NCI-H187 (cell line): ENCODE results near the gene CHL1.

Experiments used
- DNase-seq, 2 experiments: peaks; one replicate each; lab custom pipeline; 2025; lab: John Stamatoyannopoulos, UW

CHL1 gene, protein sequence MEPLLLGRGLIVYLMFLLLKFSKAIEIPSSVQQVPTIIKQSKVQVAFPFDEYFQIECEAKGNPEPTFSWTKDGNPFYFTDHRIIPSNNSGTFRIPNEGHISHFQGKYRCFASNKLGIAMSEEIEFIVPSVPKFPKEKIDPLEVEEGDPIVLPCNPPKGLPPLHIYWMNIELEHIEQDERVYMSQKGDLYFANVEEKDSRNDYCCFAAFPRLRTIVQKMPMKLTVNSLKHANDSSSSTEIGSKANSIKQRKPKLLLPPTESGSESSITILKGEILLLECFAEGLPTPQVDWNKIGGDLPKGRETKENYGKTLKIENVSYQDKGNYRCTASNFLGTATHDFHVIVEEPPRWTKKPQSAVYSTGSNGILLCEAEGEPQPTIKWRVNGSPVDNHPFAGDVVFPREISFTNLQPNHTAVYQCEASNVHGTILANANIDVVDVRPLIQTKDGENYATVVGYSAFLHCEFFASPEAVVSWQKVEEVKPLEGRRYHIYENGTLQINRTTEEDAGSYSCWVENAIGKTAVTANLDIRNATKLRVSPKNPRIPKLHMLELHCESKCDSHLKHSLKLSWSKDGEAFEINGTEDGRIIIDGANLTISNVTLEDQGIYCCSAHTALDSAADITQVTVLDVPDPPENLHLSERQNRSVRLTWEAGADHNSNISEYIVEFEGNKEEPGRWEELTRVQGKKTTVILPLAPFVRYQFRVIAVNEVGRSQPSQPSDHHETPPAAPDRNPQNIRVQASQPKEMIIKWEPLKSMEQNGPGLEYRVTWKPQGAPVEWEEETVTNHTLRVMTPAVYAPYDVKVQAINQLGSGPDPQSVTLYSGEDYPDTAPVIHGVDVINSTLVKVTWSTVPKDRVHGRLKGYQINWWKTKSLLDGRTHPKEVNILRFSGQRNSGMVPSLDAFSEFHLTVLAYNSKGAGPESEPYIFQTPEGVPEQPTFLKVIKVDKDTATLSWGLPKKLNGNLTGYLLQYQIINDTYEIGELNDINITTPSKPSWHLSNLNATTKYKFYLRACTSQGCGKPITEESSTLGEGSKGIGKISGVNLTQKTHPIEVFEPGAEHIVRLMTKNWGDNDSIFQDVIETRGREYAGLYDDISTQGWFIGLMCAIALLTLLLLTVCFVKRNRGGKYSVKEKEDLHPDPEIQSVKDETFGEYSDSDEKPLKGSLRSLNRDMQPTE (N-terminal part only)

DNA sequence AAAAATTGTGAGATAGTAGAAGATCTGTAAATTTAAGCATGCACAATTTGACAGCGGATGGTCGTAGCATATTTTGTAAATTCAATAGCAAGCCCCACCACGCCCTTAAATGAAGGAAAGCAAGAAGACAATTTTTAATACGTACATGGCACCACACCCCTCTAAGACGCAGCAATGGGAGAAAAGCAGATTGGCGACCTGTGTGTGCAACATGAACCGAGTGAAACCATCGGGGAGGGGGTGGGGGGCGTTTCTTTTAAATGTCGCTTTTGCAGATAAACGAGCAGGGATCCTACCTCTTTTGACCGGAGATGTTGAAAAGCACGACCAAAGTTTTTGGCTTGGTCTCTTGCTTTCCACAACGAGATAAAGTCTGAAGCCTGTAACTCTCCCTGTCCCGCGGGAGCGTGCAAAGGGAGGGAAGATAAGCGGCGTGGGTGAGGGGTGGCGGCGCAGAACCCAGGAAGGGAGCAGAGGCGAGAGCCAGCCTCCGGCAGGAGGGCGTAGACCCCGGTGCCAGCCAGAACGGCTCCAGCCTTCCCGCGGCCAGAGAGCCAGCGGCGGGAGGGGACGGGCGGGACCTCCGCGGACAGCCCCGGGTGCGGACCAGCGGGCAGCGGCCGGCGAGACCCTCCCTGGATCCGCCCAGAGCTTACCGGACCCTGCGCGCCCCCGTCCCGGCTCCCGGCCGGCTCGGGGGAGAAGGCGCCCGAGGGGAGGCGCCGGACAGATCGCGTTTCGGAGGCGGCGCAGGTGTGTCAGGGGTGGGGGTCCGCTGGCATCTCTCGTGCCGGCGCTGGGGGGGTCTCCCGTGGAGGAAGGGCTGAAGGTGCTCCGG, at the start of gene CHL1:
CHL1 (plus strand) TSS at position 453 of the 838 bp plus-strand sequence. CDS start 123,014 bp downstream, outside the sequence.
- peak; percentile 12 to 20 for DNase-seq

DNA sequence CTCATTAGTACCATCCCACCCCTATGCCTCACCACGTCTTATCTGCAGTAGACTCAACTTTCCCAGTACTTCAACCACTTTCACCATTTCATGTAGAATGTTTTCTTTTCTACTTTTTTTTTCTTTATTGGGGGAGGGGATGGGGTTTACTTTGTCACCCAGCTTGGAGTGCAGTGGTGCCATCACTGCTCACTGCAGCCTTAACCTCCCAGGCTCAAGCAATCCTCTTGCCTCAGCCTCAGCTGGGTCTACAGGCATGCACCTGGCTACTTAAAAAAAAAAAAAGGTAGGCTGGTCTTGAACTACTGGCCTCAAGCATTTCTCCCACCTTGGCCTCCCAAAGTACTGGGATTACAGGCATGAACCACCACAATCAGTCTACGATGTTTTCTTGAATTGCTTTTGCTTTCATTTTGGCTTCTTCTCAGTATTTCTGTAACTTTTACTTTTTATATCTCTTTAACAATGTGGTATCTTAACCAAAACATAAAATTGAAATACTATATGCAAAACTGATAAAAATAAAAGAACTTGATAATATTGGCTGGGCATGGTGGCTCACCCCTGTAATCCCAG, 44.9 kb upstream of the CHL1 start:
- DNase-seq, result no peak

DNA sequence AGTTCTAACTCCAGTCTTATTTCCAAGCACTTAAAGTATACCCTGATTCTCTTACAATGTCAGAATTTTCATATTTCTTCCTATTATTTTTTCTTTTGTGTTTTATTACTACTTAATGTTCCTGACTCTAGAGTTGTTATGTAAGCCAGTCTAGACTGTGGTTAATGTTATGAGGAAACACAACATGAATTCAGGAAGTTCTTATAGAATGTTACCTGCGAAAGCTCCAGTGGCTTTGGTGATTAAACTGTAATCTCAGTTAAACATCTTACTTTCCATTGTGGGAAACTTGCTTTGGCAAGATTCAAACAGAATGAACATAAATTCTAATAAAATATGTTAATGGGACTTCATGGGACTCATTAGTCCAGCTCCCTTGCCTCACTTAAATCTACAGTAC, 36.6 kb upstream of the CHL1 start:
- no peak for DNase-seq

DNA sequence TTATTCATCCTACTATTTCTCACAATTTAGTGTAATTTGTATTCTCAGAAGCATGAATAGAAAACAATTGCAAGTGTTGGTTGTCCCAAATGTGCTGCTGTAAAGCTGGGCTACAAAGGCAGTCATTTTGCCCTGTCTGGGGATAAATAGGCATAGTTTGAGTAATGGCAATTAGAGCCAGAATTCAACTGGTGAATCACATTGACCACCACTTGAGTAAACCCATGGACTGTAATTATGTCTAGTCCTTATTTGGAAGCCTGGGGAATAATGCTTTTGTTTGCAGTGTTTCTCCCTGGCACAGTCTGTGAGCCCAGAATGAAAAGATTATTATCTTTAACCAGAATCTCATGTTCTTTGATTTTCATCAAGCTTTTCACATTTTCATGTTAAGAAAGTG, 30.5 kb upstream of the CHL1 start:
- no peak for DNase-seq

DNA sequence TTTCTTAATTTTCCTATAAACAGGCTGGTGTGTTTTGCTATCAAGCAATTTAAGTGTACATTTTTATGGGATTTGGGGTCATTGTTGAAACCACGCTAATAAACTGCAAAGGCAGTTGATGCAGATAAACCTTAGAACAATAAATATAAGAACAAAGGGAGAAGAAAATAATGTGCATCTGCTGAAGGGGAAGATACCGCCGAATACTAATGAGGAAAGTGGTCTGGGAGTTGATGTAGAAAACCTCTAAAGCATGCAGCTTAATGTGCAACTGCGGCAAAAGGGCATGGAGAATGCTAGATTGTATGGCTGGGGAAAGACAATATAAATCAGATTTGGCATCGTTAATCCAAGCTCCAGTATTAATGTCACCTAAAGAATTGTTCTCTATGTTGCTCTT, 29.8 kb upstream of the CHL1 start:
- DNase-seq, result no peak

DNA sequence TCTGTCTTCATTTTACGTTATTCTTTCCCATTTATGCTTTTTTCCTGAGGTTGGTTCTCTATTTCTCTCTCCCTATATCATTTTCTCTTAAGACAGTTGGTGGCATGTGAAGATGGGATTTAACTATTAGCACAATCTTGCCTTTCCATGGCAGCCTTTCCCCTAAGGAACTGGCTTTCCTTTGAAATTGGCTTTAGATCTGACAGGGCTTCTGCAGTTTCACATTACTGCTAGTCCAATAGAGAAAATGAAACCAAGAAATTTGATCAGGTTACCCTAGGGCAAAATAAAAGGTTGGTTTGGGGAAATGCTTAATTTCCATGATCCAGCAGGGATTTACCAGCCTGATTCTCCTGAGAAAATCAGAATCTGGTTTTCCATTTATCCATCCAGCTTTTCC, 22.7 kb upstream of the CHL1 start:
- no peak for DNase-seq

DNA sequence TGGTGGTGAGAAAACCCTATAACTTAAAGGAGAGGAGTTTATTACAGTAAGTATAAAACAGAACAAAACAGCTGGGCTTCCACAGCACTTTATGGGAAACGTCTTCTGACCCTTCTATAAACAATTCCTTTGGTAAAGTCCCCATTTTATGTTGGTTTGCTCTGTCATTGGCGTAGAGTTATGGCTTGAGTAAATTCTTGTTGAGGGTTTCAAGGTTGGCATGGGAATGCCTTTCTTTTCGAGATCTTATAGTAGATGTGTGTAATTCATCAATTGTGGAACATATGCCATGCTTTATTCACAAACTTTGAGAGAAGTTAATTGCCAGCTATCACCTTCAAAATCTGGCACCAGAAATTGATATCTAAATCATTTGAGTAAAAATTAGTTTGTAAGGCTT, 11.6 kb upstream of the CHL1 start:
- no peak for DNase-seq

DNA sequence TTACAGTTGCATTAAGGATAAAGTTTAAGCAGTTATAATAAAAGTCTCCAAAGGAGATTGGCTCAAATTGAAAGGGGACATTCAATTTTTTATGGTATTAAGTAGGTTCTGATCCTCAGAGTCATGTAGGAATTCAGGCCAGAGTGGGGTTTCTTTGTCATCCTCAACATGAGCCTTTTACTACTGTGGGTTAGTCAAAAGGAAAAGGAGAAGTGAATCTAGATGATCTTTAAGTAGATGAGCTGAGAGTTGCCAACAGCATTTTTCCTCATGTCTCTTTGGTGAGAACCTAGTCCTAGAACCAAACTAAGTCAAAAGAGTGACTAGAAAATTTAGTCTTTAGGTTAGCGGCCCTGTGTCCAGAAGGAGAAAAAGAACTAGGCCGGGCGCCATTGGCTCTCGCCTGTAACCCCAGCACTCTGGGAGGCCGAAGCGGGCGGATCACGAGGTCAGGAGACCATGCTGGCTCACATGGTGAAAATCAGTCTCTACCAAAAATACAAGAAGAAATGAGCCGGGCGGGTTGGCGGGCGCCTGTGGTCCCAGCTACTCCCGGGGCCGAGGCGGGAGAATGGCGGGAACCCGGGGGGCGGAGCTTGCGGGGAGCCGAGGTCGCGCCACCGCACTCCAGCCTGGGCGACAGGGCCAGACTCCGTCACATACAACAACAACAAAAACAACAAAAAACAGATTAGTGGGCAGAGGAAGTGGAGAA, 4.2 kb upstream of the CHL1 start:
- DNase-seq, result no peak

DNA sequence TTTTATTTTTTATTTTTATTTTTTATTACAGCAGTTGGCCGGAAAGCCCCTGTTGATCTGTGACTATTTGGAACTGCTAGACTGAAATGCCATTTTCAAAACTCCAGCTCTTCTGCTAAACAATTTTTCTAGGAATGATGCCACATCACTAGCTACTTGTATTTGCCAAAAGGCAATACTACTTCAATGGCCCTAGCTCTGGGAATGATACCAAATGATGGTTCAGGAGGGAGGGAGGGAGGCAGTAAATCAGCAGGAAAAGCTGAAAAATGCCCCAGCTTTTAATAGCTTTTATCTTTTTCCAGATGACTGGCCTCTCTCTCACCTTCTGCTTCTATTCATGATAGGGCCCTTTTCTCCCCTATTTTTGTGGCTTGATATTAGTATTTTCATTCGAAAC, 2.6 kb upstream of the CHL1 start:
- no peak for DNase-seq

DNA sequence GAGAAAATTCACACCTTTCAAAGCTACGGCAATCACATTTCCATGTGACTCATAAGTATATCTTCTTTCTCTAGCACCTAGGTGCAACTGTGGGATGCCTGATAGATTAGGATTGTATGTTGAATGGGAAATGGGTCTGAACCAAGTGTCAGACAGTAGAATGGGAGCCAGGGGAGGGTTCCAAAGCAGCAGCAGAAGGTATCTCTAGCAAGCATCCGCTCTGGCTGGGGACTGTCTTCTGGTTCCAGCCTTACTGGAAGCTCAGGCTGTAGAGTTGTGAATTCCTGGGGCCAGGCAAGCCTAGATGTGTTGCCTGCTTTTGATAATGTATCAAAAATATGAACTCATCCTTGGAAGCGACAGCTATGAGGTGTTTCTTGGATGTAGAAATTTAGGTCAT, 2.1 kb upstream of the CHL1 start:
- DNase-seq, result no peak

DNA sequence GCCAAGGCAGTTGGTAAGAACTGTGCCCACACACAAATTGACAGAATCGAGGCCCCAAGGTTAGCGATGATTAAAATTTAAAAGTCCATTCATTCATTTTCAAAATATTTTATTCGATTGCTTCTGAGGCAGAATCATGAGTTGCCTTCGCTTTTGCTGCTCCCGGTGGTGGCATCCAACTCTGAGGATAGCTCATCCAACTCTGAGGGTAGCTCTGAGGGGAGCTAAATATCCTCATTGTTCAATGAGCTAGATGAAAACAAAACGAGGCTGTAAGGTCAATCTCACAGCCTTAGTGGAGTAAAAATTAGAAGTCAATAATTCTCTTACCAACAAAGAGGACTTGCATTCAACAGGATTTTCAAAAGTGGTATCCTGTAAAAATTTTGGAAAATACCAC, 897 bp upstream of the CHL1 start:
- DNase-seq, result no peak

DNA sequence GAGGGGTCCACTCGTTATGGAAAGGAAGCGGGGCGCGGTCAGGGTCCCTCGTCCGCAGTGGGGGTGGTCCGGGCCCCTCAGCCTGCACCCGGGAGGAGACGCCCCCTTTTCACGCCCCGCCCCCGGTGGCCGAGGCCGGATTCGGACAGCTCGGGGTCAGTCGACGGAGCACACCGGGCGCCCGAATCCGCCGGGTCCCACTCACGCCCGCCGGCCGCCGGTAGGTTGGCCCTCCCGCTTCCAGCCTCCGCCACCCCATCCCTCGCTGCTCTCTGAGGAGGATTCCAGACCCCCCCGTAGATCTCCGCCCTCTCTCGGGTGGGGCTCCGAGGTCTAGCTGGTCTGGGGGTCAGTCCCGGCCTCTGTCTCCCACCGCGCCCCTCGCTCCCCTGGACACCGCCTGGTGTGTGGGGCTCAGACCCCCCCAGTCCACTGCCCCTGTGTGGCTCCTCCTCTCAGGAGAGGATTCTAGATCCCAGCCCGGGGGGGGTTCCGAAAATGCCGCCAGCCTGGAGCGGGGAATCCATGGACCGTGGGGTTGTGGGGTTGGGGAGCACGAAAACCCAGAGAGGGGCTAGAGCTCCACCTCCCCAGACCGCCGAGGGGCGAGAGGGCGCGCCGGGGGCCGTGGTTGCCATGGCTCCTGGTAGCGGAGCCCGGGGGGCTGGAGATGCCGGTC, 725 bp downstream of the CHL1 start:
- DNase-seq, result no peak

DNA sequence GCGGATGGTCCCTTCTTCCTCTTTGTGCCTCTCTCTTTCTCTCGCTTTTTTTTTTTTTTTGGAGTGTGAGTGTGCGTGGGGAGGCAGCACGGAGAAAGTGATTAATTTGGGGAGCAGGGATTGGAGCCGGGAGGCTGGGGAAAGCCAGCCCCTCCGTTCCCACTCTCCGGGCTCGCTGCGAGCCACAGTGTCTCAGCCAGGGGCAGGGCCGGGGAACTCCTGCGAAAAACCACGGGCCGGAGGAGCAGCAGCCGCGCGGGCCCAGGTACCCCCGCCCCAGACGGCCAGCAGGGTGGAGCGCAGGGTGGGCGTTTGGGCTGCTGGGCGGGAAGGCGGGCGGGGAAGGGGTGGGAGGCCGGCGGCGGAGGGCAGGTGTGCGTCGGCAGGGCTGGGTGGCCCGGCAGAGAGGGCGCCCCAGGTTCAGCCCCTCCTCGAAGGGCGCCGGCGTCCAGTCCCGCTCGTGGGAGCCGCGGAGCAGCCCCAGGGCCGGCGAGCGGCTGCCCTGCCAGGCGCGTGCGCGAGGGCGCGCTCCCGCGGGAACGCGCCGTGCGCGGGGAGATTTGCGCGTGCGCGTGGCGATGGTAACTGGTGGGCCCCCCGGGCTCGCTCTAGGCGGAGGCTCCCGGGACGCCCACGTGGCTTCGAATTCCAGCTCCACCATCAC, 1.4 kb downstream of the CHL1 start:
- no peak for DNase-seq

DNA sequence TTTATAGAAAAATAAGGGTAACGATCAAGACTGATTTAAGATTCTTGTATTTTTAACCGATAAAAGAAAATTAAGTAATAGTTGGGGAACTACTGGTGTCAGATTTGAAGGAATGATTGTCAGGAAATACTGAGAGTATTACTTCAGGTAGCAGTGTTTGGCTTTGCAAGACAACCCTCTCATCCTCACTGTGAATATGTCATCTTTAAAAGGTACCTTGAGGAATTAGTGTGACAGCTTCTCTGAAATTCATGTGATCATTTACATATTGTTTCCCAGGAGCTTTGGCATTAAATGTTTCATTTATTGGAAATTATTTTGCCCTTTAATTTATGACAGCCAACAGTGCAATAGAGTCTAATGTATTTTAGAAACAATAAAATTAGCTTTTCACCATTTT, 3.3 kb downstream of the CHL1 start:
- DNase-seq, result no peak

DNA sequence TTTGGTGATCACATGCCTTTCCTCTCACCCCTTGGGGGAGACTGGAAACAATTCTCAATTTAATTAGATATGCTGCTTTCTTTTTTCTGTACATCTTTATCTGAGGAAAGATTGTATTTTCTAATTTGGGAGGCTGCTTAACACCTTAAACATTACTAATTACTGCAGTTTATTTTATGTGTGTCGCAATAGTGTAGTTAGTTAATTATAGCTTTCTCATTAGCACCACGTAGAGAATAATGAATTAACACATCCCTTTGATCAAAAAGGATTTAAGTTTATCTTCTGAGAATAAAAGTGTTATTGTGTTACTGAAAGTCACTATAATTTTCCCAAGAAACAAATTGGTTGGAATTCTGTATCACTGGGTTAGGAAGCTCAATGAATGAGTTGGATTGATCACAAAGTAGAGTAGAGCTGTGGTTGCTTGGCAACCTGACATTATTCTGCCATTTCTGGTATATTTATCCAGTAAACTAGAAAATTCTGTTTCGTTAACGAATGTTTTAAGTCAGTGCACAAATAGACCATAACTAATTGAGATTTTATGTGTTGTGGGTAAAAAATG, 4.3 kb downstream of the CHL1 start:
- no peak for DNase-seq

DNA sequence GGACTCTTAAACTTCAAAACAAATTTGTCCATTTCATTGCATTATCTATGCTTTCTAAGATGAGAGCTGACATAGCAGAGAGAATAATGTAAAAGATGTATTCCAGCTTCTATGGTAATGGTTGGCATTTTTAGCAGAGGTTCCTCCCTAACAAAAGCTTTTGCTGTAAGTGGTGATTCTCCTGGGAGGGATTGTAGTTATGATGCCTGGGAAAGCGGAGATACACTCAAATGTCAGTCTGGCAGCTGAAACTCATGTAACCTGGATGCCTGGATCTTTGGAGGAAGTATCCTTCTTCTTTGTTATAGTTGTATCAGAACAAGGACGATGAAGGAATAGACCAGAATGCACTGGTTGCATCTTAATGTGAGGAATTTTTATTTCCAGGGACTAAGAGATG, 7.5 kb downstream of the CHL1 start:
- no peak for DNase-seq

DNA sequence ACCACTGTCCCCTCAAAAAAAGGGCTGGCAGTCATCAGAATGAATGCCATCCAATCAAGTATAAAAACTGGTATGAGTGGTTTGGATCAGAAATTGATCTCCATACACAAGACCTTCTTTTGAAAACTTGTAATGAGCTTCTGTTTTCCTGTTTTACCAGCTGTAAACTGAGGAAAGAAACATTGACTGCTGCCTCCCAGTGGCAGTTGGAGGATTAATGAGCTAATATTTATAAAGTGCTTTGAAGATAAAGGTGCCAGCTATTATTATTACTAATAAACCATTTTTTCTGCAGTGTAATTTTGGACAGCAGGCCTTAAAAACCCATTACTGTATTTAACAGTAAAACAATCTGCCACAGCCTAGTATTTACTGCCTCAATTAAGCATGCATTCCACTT, 11.4 kb downstream of the CHL1 start:
- DNase-seq, result no peak

DNA sequence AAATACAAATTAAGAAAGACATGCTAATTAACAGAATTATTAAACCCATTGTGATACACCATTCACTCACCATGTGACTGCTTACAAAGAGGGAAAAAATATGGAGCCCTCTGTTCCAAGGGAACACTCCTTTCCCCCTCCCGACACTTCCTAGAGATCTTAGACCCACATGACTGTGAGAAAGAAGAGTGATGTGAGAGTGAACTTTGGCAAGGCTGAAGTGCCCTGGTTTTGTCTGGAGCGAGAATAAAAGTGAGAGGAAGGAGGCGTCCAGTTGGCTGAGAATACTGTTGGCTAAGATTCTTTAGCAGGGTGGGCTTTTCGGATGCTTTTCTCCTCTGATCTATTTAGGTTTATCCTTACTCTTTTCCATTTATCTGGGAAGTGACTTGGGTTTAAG, 14.1 kb downstream of the CHL1 start:
- no peak for DNase-seq

DNA sequence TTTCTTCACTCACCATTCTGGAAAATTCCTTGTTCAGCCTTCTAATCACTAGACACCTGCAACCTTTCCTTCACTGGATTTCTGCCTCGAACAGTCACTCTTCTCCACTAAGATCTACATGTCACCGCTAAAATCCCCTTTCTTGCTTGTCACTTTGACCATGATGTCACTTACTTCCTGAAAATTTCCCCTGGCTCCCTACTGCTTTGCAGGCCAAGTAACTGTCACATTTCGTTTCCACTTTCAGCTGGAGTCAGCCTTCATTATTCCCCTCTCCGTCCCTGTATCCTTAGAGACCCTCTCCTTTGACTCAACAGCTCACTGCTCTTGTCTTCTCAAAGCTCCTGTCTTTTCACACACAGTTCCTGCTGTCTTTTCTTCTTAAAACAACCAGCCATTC, 15.9 kb downstream of the CHL1 start:
- DNase-seq, result no peak
